Esophagus squamous epithelium (tissue), 4 donors: ENCODE measurements around the gene OBSCN.

Source experiments
- POLR2A ChIP-seq, 4 donors: fragments of 450-650 bp; IDR thresholded peaks; one replicate each; pipeline ENCODE4 v1.6.1; 2017; ENCODE audit warnings: antibody characterized with exemption in 4 of 4, mild to moderate bottlenecking in 4 of 4, moderate library complexity in 3 of 4
- TF ChIP-seq, protein P1 (sequence below), 6 experiments: fragments of 450-650 bp in 4 of 6; fragments of 200-600 bp in 2 of 6; sonication (generic) in 2 of 6; IDR thresholded peaks; one replicate each; pipeline ENCODE4 v1.5.1; 2016 to 2019; ENCODE audit warnings: antibody characterized with exemption in 6 of 6, mild to moderate bottlenecking in 4 of 6, moderate library complexity in 4 of 6

DNA sequence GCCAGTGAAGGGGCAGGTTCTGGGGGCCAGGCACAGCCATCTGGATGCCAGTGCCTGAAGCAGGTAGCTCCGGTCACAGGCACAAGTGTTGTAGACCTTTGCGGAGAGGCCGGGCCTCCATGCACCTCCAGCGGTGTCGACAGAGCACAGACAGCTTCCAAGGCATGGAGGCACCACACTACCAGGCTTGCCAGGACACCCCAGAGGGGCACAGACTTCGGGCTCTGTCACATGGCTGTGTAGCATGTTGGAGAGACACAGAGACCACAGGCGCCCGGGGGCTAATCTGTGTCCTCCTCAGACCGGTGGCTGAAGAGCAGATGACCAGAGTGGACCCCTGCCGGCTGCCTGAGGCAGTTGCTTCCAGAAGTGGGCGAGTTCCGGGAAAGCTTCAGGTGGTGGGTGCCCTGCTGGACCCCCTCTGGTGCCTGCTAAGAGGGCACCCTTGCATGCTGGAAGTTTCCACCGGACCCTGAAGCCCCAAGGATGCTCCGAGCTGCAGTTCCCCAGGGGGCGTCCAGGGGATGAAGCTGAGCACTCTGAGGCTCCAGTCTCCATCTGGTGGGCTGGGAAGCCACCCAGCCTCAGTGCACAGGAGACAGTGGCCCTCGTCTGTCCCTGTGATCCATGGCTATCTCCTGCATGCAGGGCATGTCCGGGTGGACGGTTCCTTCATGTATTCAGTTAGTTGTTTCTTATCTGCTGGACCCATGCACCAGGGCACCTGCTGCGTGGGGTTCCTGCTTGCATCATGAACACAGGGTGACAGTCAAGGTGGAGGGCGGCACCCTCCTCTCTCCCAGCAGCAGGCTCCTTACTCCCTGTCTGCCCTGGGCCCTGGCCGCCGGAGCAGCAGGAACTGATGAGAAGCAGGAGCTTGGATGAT lies 82.4 kb downstream of the OBSCN start:
- TF ChIP-seq, protein P1, sequence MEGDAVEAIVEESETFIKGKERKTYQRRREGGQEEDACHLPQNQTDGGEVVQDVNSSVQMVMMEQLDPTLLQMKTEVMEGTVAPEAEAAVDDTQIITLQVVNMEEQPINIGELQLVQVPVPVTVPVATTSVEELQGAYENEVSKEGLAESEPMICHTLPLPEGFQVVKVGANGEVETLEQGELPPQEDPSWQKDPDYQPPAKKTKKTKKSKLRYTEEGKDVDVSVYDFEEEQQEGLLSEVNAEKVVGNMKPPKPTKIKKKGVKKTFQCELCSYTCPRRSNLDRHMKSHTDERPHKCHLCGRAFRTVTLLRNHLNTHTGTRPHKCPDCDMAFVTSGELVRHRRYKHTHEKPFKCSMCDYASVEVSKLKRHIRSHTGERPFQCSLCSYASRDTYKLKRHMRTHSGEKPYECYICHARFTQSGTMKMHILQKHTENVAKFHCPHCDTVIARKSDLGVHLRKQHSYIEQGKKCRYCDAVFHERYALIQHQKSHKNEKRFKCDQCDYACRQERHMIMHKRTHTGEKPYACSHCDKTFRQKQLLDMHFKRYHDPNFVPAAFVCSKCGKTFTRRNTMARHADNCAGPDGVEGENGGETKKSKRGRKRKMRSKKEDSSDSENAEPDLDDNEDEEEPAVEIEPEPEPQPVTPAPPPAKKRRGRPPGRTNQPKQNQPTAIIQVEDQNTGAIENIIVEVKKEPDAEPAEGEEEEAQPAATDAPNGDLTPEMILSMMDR (IDR thresholded peaks at IDR 0.05): no peak
- TF ChIP-seq POLR2A (IDR thresholded peaks at IDR 0.05): no peak
